GM12878 (cell line): Measurements from ENCODE around the gene BIRC5. TPM values are rescaled to one million over a fixed set of nuclear protein-coding genes. Genes with fewer than 3 reads are reported as not detected.

Experiments used
- BHLHE40 ChIP-seq, 2 experiments: fragments of 450-650 bp in 1 of 2; IDR thresholded peaks; 2 replicates each; pipeline ENCODE4 v1.6.1; 2011 to 2017; ENCODE audit warnings: low read depth in 2 of 2, borderline replicate concordance in 1 of 2, improper control_type of control experiment in 1 of 2, low read length in 1 of 2, mild to moderate bottlenecking in 1 of 2
- E2F8 ChIP-seq: fragments of 450-650 bp; IDR thresholded peaks from 2 replicates; pipeline ENCODE4 v1.6.1; 2018; ENCODE audit warnings: mild to moderate bottlenecking, low read depth, moderate library complexity; ENCODE audit not compliant: partially characterized antibody
- HCFC1 ChIP-seq: fragments of 150-350 bp; IDR thresholded peaks from 2 replicates; pipeline ENCODE4 v1.6.1; 2014; ENCODE audit warnings: low read length
- NKRF ChIP-seq: fragments of 450-650 bp; conservative IDR thresholded peaks from 2 replicates; pipeline ENCODE4 v1.6.1; 2017; ENCODE audit warnings: mild to moderate bottlenecking, moderate library complexity
- NR2F1 ChIP-seq: fragments of 450-650 bp; conservative IDR thresholded peaks from 2 replicates; pipeline ENCODE4 v1.6.1; 2017; ENCODE audit warnings: mild to moderate bottlenecking
- polyA plus RNA-seq, 11 experiments: library from polyadenylated mRNA; depleted of rRNA in 4 of 11; unstranded in 6 of 11; stranded (reverse) in 5 of 11; fragments of >200 nt; fragmentation: Nextera tagmentation in 4 of 11; fragmentation: Illumina TruSeq in 1 of 11; extraction: Ambion mirVana in 4 of 11; extraction: Trizol in 1 of 11; gene quantifications; 1 replicate in 1 of 11; 2 replicates in 10 of 11; pipeline versions ENCODE4 v1.2.1 to v1.2.3, GENCODE V29; 2011 to 2016; ENCODE audit warnings: inconsistent platforms in 2 of 11, missing spikeins in 2 of 11, low read depth in 1 of 11
- total RNA-seq, 4 experiments: library from RNA; depleted of rRNA in 3 of 4; stranded (reverse); fragments of >200 nt in 3 of 4; fragmentation: Illumina TruSeq in 1 of 4; extraction: Trizol in 1 of 4; gene quantifications; 2 replicates each; pipeline versions ENCODE4 v1.2.1 to v1.2.3, GENCODE V29; 2013 to 2021

The BIRC5 gene
- total and polyA plus RNA-seq, 10 of the 15 experiments (the other 5 are each of a cell fraction or from before 2014, with no cell fraction given), result 41.0 to 175 (median 90.8) TPM

GRCh38 chr17:78256707-78257591, 42.9 kb downstream of the BIRC5 start (continued):
- TF ChIP-seq NKRF, result no peak
- TF ChIP-seq BHLHE40 (IDR thresholded peaks at IDR 0.05; ENCODE audit: borderline replicate concordance in 1 of 2, low read depth in 2 of 2, low read length in 1 of 2), result no peak; a peak in 1 of 4 replicates
- no peak for TF ChIP-seq HCFC1
- no peak for TF ChIP-seq E2F8
- no peak for TF ChIP-seq NR2F1
